Subcutaneous abdominal adipose tissue (tissue), 5 donors: ENCODE measurements around the gene LAGE3.

Experiments
- H3K27ac ChIP-seq: one replicate; pipeline ENCODE4 v1.7.0; 2013; ENCODE audit warnings: low read depth, mild to moderate bottlenecking, inconsistent platforms, low read length, moderate library complexity
- H3K27me3 ChIP-seq, 5 donors: one replicate each; pipeline ENCODE4 v1.7.0; 2013; ENCODE audit warnings: low read length in 5 of 5, inconsistent platforms in 1 of 5; ENCODE audit not compliant: control insufficient read depth in 5 of 5, insufficient read depth in 4 of 5
- H3K36me3 ChIP-seq, 5 donors: one replicate each; pipeline ENCODE4 v1.7.0; 2013; ENCODE audit warnings: low read length in 5 of 5; ENCODE audit not compliant: control insufficient read depth in 5 of 5, insufficient read depth in 5 of 5
- H3K4me1 ChIP-seq, 5 donors: one replicate each; pipeline ENCODE4 v1.7.0; 2013; ENCODE audit warnings: low read length in 5 of 5, mild to moderate bottlenecking in 3 of 5, moderate library complexity in 1 of 5; ENCODE audit not compliant: control insufficient read depth in 5 of 5, insufficient read depth in 5 of 5
- H3K4me3 ChIP-seq, 5 donors: one replicate each; pipeline ENCODE4 v1.7.0; 2013; ENCODE audit warnings: low read length in 5 of 5, low read depth in 1 of 5
- H3K9ac ChIP-seq, 5 donors: one replicate each; pipeline ENCODE4 v1.7.0; 2013; ENCODE audit warnings: low read length in 5 of 5, mild to moderate bottlenecking in 4 of 5, moderate library complexity in 3 of 5
- H3K9me3 ChIP-seq, 5 donors: one replicate each; pipeline ENCODE4 v1.7.0; 2013; ENCODE audit warnings: low read length in 5 of 5; ENCODE audit not compliant: control insufficient read depth in 5 of 5
- donor health status: healthy.
- donor health status: healthy.
- donor health status: healthy.
- donor health status: healthy.
- donor health status: healthy.

LAGE3 gene

GRCh38 chrX:154446430-154446829, 32.7 kb downstream of the LAGE3 start:
- Histone ChIP-seq H3K9me3 (no peaks in the 10 kb centered on the region), H3K27ac (no peak overlapping the region), H3K36me3 (peaks cover 0 to 66% (median 40%) of the 10 kb centered on the region in 5 donors), H3K27me3 (peaks cover 3 to 13% (median 7%) of the 10 kb centered on the region in 5 donors), H3K9ac (no peak overlapping the region), H3K4me3 (no peak overlapping the region), H3K4me1 (peaks cover 0 to 26% (median 18%) of the 10 kb centered on the region in 5 donors)

GRCh38 chrX:154445776-154446175, 33.3 kb downstream of the LAGE3 start:
- no peak overlapping the region for H3K4me3 ChIP-seq
- H3K4me1 ChIP-seq, result peaks cover 0 to 26% (median 18%) of the 10 kb centered on the region in 5 donors
- no peak overlapping the region for H3K27ac ChIP-seq
- no peak overlapping the region for H3K9ac ChIP-seq
- H3K27me3 ChIP-seq, result peaks cover 0 to 13% (median 7%) of the 10 kb centered on the region in 5 donors
- H3K9me3 ChIP-seq, result no peaks in the 10 kb centered on the region
- H3K36me3 ChIP-seq, result peaks cover 0 to 66% (median 40%) of the 10 kb centered on the region in 5 donors

GRCh38 chrX:154444755-154445246, 34.3 kb downstream of the LAGE3 start:
- H3K4me1 ChIP-seq, result peaks cover 0 to 26% (median 18%) of the 10 kb centered on the region in 5 donors
- H3K9me3 ChIP-seq, result no peaks in the 10 kb centered on the region
- H3K27ac ChIP-seq, result peak overlapping the region; percentile 57
- peaks cover 0 to 13% (median 4%) of the 10 kb centered on the region in 5 donors for H3K27me3 ChIP-seq
- peak overlapping the region in 4 of 5 donors; percentile 48 to 78 (median 70) for H3K9ac ChIP-seq
- peaks cover 0 to 64% (median 39%) of the 10 kb centered on the region in 5 donors for H3K36me3 ChIP-seq
- peak overlapping the region; percentile 36 to 72 (median 61) for H3K4me3 ChIP-seq

GRCh38 chrX:154443992-154444754, 34.9 kb downstream of the LAGE3 start, which contains the start of gene FAM50A:
Gene FAM50A, plus strand, starts transcription at chrX:154444141. Its CDS starts 95 bp downstream, at chrX:154444236.
- Histone ChIP-seq H3K27ac (peak within 1 kb of the TSS; percentile 57), H3K4me3 (peak within 1 kb of the TSS; percentile 43 to 72 (median 61)), H3K27me3 (peaks cover 0 to 10% (median 4%) of the 10 kb centered on the region in 5 donors), H3K4me1 (peaks cover 0 to 26% (median 18%) of the 10 kb centered on the region in 5 donors), H3K36me3 (peaks cover 0 to 62% (median 33%) of the 10 kb centered on the region in 5 donors), H3K9me3 (no peaks in the 10 kb centered on the region), H3K9ac (peak within 1 kb of the TSS in 4 of 5 donors; percentile 48 to 78 (median 70))

GRCh38 chrX:154443479-154443910, 35.6 kb downstream of the LAGE3 start:
- Histone ChIP-seq H3K36me3 (peaks cover 0 to 60% (median 30%) of the 10 kb centered on the region in 5 donors), H3K9ac (peak overlapping the region in 3 of 5 donors; percentile 4 to 53 (median 43)), H3K27me3 (peaks cover 0 to 10% (median 4%) of the 10 kb centered on the region in 5 donors), H3K27ac (no peak overlapping the region), H3K4me3 (peak overlapping the region; percentile 2 to 56 (median 44)), H3K9me3 (no peaks in the 10 kb centered on the region), H3K4me1 (peaks cover 0 to 33% (median 22%) of the 10 kb centered on the region in 5 donors)

- no peaks in the 10 kb centered on the region for H3K9me3 ChIP-seq
- peaks cover 0 to 48% (median 23%) of the 10 kb centered on the region in 5 donors for H3K36me3 ChIP-seq
- peaks cover 1 to 43% (median 32%) of the 10 kb centered on the region in 5 donors for H3K4me1 ChIP-seq
- no peak overlapping the region for H3K9ac ChIP-seq
- no peak overlapping the region for H3K27ac ChIP-seq
- H3K4me3 ChIP-seq, result no peak overlapping the region
- H3K27me3 ChIP-seq, result peaks cover 0 to 10% (median 5%) of the 10 kb centered on the region in 5 donors
Observed at GRCh38 chrX:154441984-154442707, 36.9 kb downstream of the LAGE3 start.

GRCh38 chrX:154441564-154441963, 37.5 kb downstream of the LAGE3 start:
- H3K4me1 ChIP-seq, result peaks cover 1 to 43% (median 32%) of the 10 kb centered on the region in 5 donors

GRCh38 chrX:154440623-154441357, 38.3 kb downstream of the LAGE3 start:
- Histone ChIP-seq H3K27ac (no peak overlapping the region), H3K9ac (no peak overlapping the region), H3K4me3 (no peak overlapping the region), H3K27me3 (peaks cover 0 to 8% (median 2%) of the 10 kb centered on the region in 5 donors), H3K36me3 (peaks cover 0 to 36% (median 23%) of the 10 kb centered on the region in 5 donors), H3K4me1 (peaks cover 1 to 42% (median 35%) of the 10 kb centered on the region in 5 donors), H3K9me3 (peaks cover 0 to 2% (median 0%) of the 10 kb centered on the region in 5 donors)

More at GRCh38 chrX:154441564-154441963, 37.5 kb downstream of the LAGE3 start:
- peaks cover 0 to 8% (median 4%) of the 10 kb centered on the region in 5 donors for H3K27me3 ChIP-seq
- H3K36me3 ChIP-seq, result peaks cover 0 to 42% (median 23%) of the 10 kb centered on the region in 5 donors
- no peak overlapping the region for H3K4me3 ChIP-seq
- H3K27ac ChIP-seq, result no peak overlapping the region
- H3K9ac ChIP-seq, result no peak overlapping the region
- H3K9me3 ChIP-seq, result no peaks in the 10 kb centered on the region

- Histone ChIP-seq H3K27ac (no peak overlapping the region), H3K36me3 (peaks cover 0 to 44% (median 29%) of the 10 kb centered on the region in 5 donors), H3K4me1 (peaks cover 1 to 32% (median 27%) of the 10 kb centered on the region in 5 donors), H3K27me3 (peaks cover 0 to 9% (median 0%) of the 10 kb centered on the region in 5 donors), H3K9ac (no peak overlapping the region), H3K4me3 (no peak overlapping the region), H3K9me3 (peaks cover 0 to 2% (median 0%) of the 10 kb centered on the region in 5 donors)
Observed at GRCh38 chrX:154439841-154440240, 39.2 kb downstream of the LAGE3 start.
